H1 (cell line): Measurements from ENCODE around the gene GHRH. TPM values are rescaled to one million over a fixed set of nuclear protein-coding genes. Genes with fewer than 3 reads are reported as not detected.

Experiments
- CTCF ChIA-PET: fragments of 300-600 bp; sonication (Branson Sonifier 250); formaldehyde crosslinking; loops from one replicate; lab custom pipeline; 2021; ENCODE audit not compliant: partially characterized antibody; lab: Charles Lee
- POLR2A ChIA-PET: fragments of 300-600 bp; sonication (Branson Sonifier 250); formaldehyde crosslinking; loops from one replicate; lab custom pipeline; 2021; ENCODE audit warnings: inconsistent platforms; ENCODE audit not compliant: partially characterized antibody; lab: Charles Lee
- DNase-seq, 2 experiments: peaks; one replicate each; pipeline versions ENCODE4 v3.0.0 to v3.0.0-alpha.2; 2010 to 2022; ENCODE audit warnings: low spot score in 2 of 2, low read depth in 1 of 2, mixed read lengths in 1 of 2
- FAIRE-seq: peaks from 2 replicates; lab custom pipeline; 2011; peaks lifted over from hg19 to GRCh38; lab: Jason Lieb, UNC
- H2AFZ ChIP-seq: 2 replicates; pipeline ENCODE4 v1.8.1; 2012; ENCODE audit warnings: low read length, inconsistent platforms
- H2AK5ac ChIP-seq: 2 replicates; pipeline ENCODE4 v1.6.1; 2013; ENCODE audit warnings: low read depth, low read length
- H2BK120ac ChIP-seq: replicated peaks from 2 replicates; pipeline ENCODE3; 2013; ENCODE audit warnings: low read depth, low read length, inconsistent platforms
- H2BK12ac ChIP-seq: 2 replicates; pipeline ENCODE4 v1.6.1; 2013; ENCODE audit warnings: low read depth, low read length
- H2BK15ac ChIP-seq: 2 replicates; pipeline ENCODE4 v1.6.1; 2013; ENCODE audit warnings: low read length
- H2BK20ac ChIP-seq: 2 replicates; pipeline ENCODE4 v1.6.1; 2013; ENCODE audit warnings: low read length
- H2BK5ac ChIP-seq: 2 replicates; pipeline ENCODE4 v1.6.1; 2013; ENCODE audit warnings: low read depth, low read length
- H3K14ac ChIP-seq: 2 replicates; pipeline ENCODE4 v1.6.1; 2013; ENCODE audit warnings: inconsistent platforms; ENCODE audit not compliant: insufficient read length
- H3K18ac ChIP-seq: 2 replicates; pipeline ENCODE4 v1.6.1; 2013; ENCODE audit warnings: low read length; ENCODE audit errors: extremely low read depth
- H3K23ac ChIP-seq: 2 replicates; pipeline ENCODE4 v1.6.1; 2013; ENCODE audit warnings: inconsistent platforms; ENCODE audit not compliant: insufficient read length
- H3K23me2 ChIP-seq: 2 replicates; pipeline ENCODE4 v1.6.1; 2013; ENCODE audit warnings: low read depth, low read length
- H3K27ac ChIP-seq: 2 replicates; pipeline ENCODE4 v1.6.1; 2011; ENCODE audit warnings: low read depth, low read length, inconsistent platforms
- H3K27me3 ChIP-seq, 4 experiments: replicated peaks in 1 of 4; 1 replicate in 1 of 4; 2 replicates in 3 of 4; pipeline versions ENCODE4 v1.6.1 to v1.8.1; 2011 to 2013; ENCODE audit warnings: low read length in 3 of 4, mild to moderate bottlenecking in 3 of 4, inconsistent platforms in 2 of 4, mixed read lengths in 2 of 4, moderate library complexity in 1 of 4; ENCODE audit not compliant: control insufficient read depth in 3 of 4, insufficient read depth in 3 of 4; ENCODE audit errors: extremely low read depth in 1 of 4
- H3K36me3 ChIP-seq, 4 experiments: 2 replicates each; pipeline versions ENCODE4 v1.6.1 to v1.8.1; 2011 to 2013; ENCODE audit warnings: mild to moderate bottlenecking in 4 of 4, low read length in 3 of 4, moderate library complexity in 2 of 4, control low read depth in 1 of 4, inconsistent platforms in 1 of 4; ENCODE audit not compliant: insufficient read depth in 4 of 4, control insufficient read depth in 2 of 4
- H3K4ac ChIP-seq: replicated peaks from 2 replicates; pipeline ENCODE3; 2013; ENCODE audit warnings: low read length, low read depth, mixed read lengths, inconsistent platforms; ENCODE audit not compliant: insufficient read length
- H3K4me1 ChIP-seq, 4 experiments: replicated peaks in 1 of 4; 1 replicate in 1 of 4; 2 replicates in 3 of 4; pipeline versions ENCODE4 v1.6.1 to v1.8.1; 2011 to 2013; ENCODE audit warnings: low read length in 3 of 4, inconsistent platforms in 2 of 4, mixed read lengths in 1 of 4; ENCODE audit not compliant: insufficient read depth in 4 of 4, control insufficient read depth in 3 of 4
- H3K4me2 ChIP-seq, 2 experiments: 2 replicates each; pipeline versions ENCODE4 v1.6.1 to v1.8.1; 2011 to 2013; ENCODE audit warnings: low read depth in 2 of 2, low read length in 2 of 2, control low read depth in 1 of 2, inconsistent platforms in 1 of 2, mild to moderate bottlenecking in 1 of 2; ENCODE audit not compliant: insufficient read depth in 1 of 2
- H3K4me3 ChIP-seq, 4 experiments: fragments of 200-600, 300-600 bp in 1 of 4; sonication (generic), shearing (Covaris generic), sonication (Bioruptor Twin) in 1 of 4; 2 replicates each; pipeline versions ENCODE4 v1.5.1 to v1.8.1; 2011 to 2016; ENCODE audit warnings: low read length in 4 of 4, low read depth in 3 of 4, control low read depth in 2 of 4, inconsistent platforms in 2 of 4, mild to moderate bottlenecking in 2 of 4, mixed read lengths in 1 of 4, moderate library complexity in 1 of 4; ENCODE audit not compliant: insufficient read depth in 2 of 4; ENCODE audit errors: extremely low read depth in 1 of 4
- H3K56ac ChIP-seq: replicated peaks from 2 replicates; pipeline ENCODE3; 2013; ENCODE audit warnings: low read depth, mild to moderate bottlenecking, mixed read lengths, low read length, inconsistent platforms; ENCODE audit not compliant: insufficient read length
- H3K79me1 ChIP-seq: 2 replicates; pipeline ENCODE4 v1.6.1; 2013; ENCODE audit warnings: low read depth, low read length, control low read depth
- H3K79me2 ChIP-seq, 2 experiments: 2 replicates each; pipeline versions ENCODE4 v1.6.1 to v1.8.1; 2012 to 2013; ENCODE audit warnings: low read length in 2 of 2, mild to moderate bottlenecking in 2 of 2, inconsistent platforms in 1 of 2; ENCODE audit not compliant: insufficient read depth in 2 of 2, control insufficient read depth in 1 of 2
- H3K9ac ChIP-seq, 4 experiments: replicated peaks in 1 of 4; 1 replicate in 1 of 4; 2 replicates in 3 of 4; pipeline versions ENCODE4 v1.6.1 to v1.8.1; 2011 to 2013; ENCODE audit warnings: low read depth in 3 of 4, low read length in 3 of 4, control low read depth in 2 of 4, mild to moderate bottlenecking in 2 of 4, moderate library complexity in 2 of 4, inconsistent platforms in 1 of 4; ENCODE audit errors: extremely low read depth in 1 of 4
- H3K9me3 ChIP-seq, 2 experiments: 2 replicates each; pipeline versions ENCODE4 v1.6.1 to v1.8.1; 2012 to 2013; ENCODE audit warnings: mild to moderate bottlenecking in 2 of 2, moderate library complexity in 2 of 2, control low read depth in 1 of 2, inconsistent platforms in 1 of 2, low read depth in 1 of 2, low read length in 1 of 2, mixed read lengths in 1 of 2; ENCODE audit not compliant: insufficient read depth in 2 of 2
- H4K20me1 ChIP-seq, 2 experiments: replicated peaks in 1 of 2; 2 replicates each; pipeline versions ENCODE3 to v1.8.1; 2011 to 2013; ENCODE audit warnings: inconsistent platforms in 2 of 2, low read length in 2 of 2, mild to moderate bottlenecking in 1 of 2; ENCODE audit not compliant: insufficient read depth in 2 of 2, control insufficient read depth in 1 of 2
- H4K5ac ChIP-seq: 2 replicates; pipeline ENCODE4 v1.6.1; 2013; ENCODE audit warnings: low read length, low read depth, mixed read lengths, inconsistent platforms; ENCODE audit not compliant: insufficient read length
- H4K8ac ChIP-seq: 2 replicates; pipeline ENCODE4 v1.8.0; 2013; ENCODE audit warnings: mild to moderate bottlenecking, moderate library complexity, low read length, inconsistent platforms; ENCODE audit not compliant: insufficient read depth; ENCODE audit errors: extremely low read depth
- H4K91ac ChIP-seq: replicated peaks from 2 replicates; pipeline ENCODE3; 2013; ENCODE audit warnings: low read length, mixed read lengths, inconsistent platforms; ENCODE audit not compliant: insufficient read length
- ASH2L ChIP-seq: fragments of 200-600, 300-600 bp; sonication (generic); IDR thresholded peaks from one replicate; pipeline ENCODE4 v1.7.1; 2017; ENCODE audit warnings: low read length
- ATF2 ChIP-seq: IDR thresholded peaks from 2 replicates; pipeline ENCODE4 v1.6.1; 2012; ENCODE audit warnings: low read length, inconsistent platforms
- CBX8 ChIP-seq: fragments of 300-800, 300-1000 bp; sonication (generic); IDR thresholded peaks from 2 replicates; pipeline ENCODE4 v1.7.1; 2016; ENCODE audit warnings: low read depth, low read length, borderline replicate concordance
- E2F6 ChIP-seq: IDR thresholded peaks from 2 replicates; pipeline ENCODE4 v1.6.1; 2012; ENCODE audit warnings: inconsistent platforms
- FOSL1 ChIP-seq: IDR thresholded peaks from 2 replicates; pipeline ENCODE4 v1.6.1; 2011; ENCODE audit warnings: mild to moderate bottlenecking, low read depth, low read length, moderate library complexity; ENCODE audit not compliant: insufficient read depth
- TAF1 ChIP-seq: IDR thresholded peaks from 2 replicates; pipeline ENCODE4 v1.6.1; 2011; ENCODE audit warnings: mild to moderate bottlenecking, low read depth, low read length
- WGBS, 2 experiments: shearing (Covaris generic) in 1 of 2; methylation state at CpG; one replicate each; pipeline versions ENCODE4 v1.1.6 to v1.1.7; 2013 to 2015; ENCODE audit warnings: low lambda C conversion rate in 2 of 2, mixed read lengths in 2 of 2, inconsistent platforms in 1 of 2, low coverage in 1 of 2, missing lambda C conversion rate in 1 of 2; ENCODE audit not compliant: insufficient replicate concordance in 2 of 2, insufficient coverage in 1 of 2, insufficient read length in 1 of 2; ENCODE audit errors: extremely low coverage in 1 of 2, missing lambda C conversion rate in 1 of 2; 5-methylcytosine and 5-hydroxymethylcytosine counted together
- polyA plus RNA-seq, 7 experiments: library from polyadenylated mRNA; depleted of rRNA in 3 of 7; stranded (reverse) in 5 of 7; unstranded in 2 of 7; fragments of >200 nt in 5 of 7; fragments of 200-250 nt in 2 of 7; gene quantifications; 1 replicate in 5 of 7; 2 replicates in 1 of 7; 4 replicates in 1 of 7; pipeline versions ENCODE4 v1.2.1 to v1.2.3, GENCODE V29; 2011 to 2013; ENCODE audit warnings: missing spikeins in 2 of 7, mixed read lengths in 2 of 7
- total RNA-seq: library from RNA; stranded (reverse); fragmentation: NEBNext Ultra II Directional; extraction: Animal tissue kit (Norgen Biotek cat#: 25700); gene quantifications from 2 replicates; pipeline ENCODE4 v1.2.1, GENCODE V29; 2021

GHRH gene
- total and polyA plus RNA-seq, 2 of the 8 experiments (the other 6 are each of a cell fraction or from before 2014, with no cell fraction given) = not detected

GRCh38 chr20:37201827-37202162 is 59.8 kb downstream of the GHRH start:
- H3K14ac ChIP-seq = no peak overlapping the region
- H2BK120ac ChIP-seq = no peak overlapping the region
- no peaks in the 10 kb centered on the region for H3K4me1 ChIP-seq
- POLR2A ChIA-PET = no interaction called here
- no peak overlapping the region for H2BK5ac ChIP-seq
- H3K4ac ChIP-seq = no peak overlapping the region
- H3K4me2 ChIP-seq = no peak overlapping the region
- H2AK5ac ChIP-seq = no peak overlapping the region
- H3K27ac ChIP-seq = no peak overlapping the region
- H2BK15ac ChIP-seq = no peak overlapping the region
- peaks cover 19% of the 10 kb centered on the region for H3K79me1 ChIP-seq
- H3K36me3 ChIP-seq = peaks cover 36 to 78% (median 54%) of the 10 kb centered on the region in 4 experiments
- peaks cover 6 to 39% of the 10 kb centered on the region in 2 experiments for H3K79me2 ChIP-seq
- no peaks in the 10 kb centered on the region for H3K27me3 ChIP-seq
- H4K20me1 ChIP-seq = peaks cover 3 to 11% of the 10 kb centered on the region in 2 experiments
- no peak overlapping the region for H3K56ac ChIP-seq
- H3K23me2 ChIP-seq = no peaks in the 10 kb centered on the region
- H4K91ac ChIP-seq = no peak overlapping the region
- H2BK20ac ChIP-seq = no peak overlapping the region
- no peak overlapping the region for H4K5ac ChIP-seq
- H3K18ac ChIP-seq = no peak overlapping the region
- FAIRE-seq (no peak), DNase-seq (no peak)
- 92% methylated on average over 2 of the region's 2 CpGs; no CpG with 5 or more reads in 1 of the 2 experiments for WGBS, 2 experiments
- H2AFZ ChIP-seq = no peak overlapping the region
- H3K9me3 ChIP-seq = no peaks in the 10 kb centered on the region
- H3K9ac ChIP-seq = no peak overlapping the region
- H4K8ac ChIP-seq = no peak overlapping the region
- H3K4me3 ChIP-seq = no peak overlapping the region
- no peak overlapping the region for H3K23ac ChIP-seq
- TF ChIP-seq CBX8 (no peak), FOSL1 (no peak), ASH2L (no peak), E2F6 (no peak), ATF2 (no peak), TAF1 (no peak)
- TF ChIP-seq, all 59 proteins: peak for 0
- no peak overlapping the region for H2BK12ac ChIP-seq
- CTCF ChIA-PET = interaction anchor here (0.9 to 4.3 kb wide), 9 partner anchors 8 to 332 kb away, joined by 3 to 31 read pairs (median 5); no protein-coding TSS in a partner anchor
